ENCODE results near the gene UBA1. TPM values are rescaled to one million over a fixed set of nuclear protein-coding genes. Genes with fewer than 3 reads are reported as not detected.

UBA1 gene
- total RNA-seq, 2 experiments from 2014 or later = 243 to 246 TPM

- H3K4me3 Mint-ChIP-seq = no peak overlapping the region
- ChIA-PET POLR2A (no interaction called here), CTCF (no interaction called here)
- intact Hi-C loops (cut with micrococcal nuclease) = no loop called here
- H3K4me1 Mint-ChIP-seq (ENCODE audit: low read depth) = peaks cover 6% of the 10 kb centered on the region
- peaks cover 30% of the 10 kb centered on the region for H3K36me3 Mint-ChIP-seq (ENCODE audit: low read depth)
- no peak for TF ChIP-seq CTCF (IDR thresholded peaks at IDR 0.05)
- DNase-seq = no peak
- H3K27ac Mint-ChIP-seq = no peak overlapping the region
- no peaks in the 10 kb centered on the region for H3K9me3 Mint-ChIP-seq
- no peaks in the 10 kb centered on the region for H3K27me3 Mint-ChIP-seq
- ATAC-seq = no peak
These were observed 33.1 kb downstream of the UBA1 start for GRCh38 chrX:47226531-47227333.

GRCh38 chrX:47227334-47227583 lies 33.6 kb downstream of the UBA1 start:
- H3K27me3 Mint-ChIP-seq = no peaks in the 10 kb centered on the region
- no peak overlapping the region for H3K27ac Mint-ChIP-seq
- ChIA-PET CTCF (no interaction called here), POLR2A (interaction anchor here (2.4 kb wide), 1 partner anchor 9 kb away, joined by 12 read pairs; the partner anchor contains the start of gene CDK16)
- peaks cover 3% of the 10 kb centered on the region for H3K4me1 Mint-ChIP-seq (ENCODE audit: low read depth)
- no peaks in the 10 kb centered on the region for H3K9me3 Mint-ChIP-seq
- TF ChIP-seq CTCF (IDR thresholded peaks at IDR 0.05) = no peak
- intact Hi-C loops (cut with micrococcal nuclease) = no loop called here
- peaks cover 27% of the 10 kb centered on the region for H3K36me3 Mint-ChIP-seq (ENCODE audit: low read depth)
- ATAC-seq (no peak), DNase-seq (no peak)
- H3K4me3 Mint-ChIP-seq = no peak overlapping the region

- Mint-ChIP-seq H3K36me3 (ENCODE audit: low read depth) (peaks cover 27% of the 10 kb centered on the region), H3K27me3 (no peaks in the 10 kb centered on the region), H3K27ac (no peak overlapping the region), H3K4me3 (no peak overlapping the region), H3K9me3 (no peaks in the 10 kb centered on the region), H3K4me1 (ENCODE audit: low read depth) (peaks cover 2% of the 10 kb centered on the region)
- CTCF ChIA-PET = no interaction called here
- ATAC-seq = no peak
- DNase-seq = no peak
- TF ChIP-seq CTCF (IDR thresholded peaks at IDR 0.05) = no peak
- POLR2A ChIA-PET = interaction anchor here (0.6 to 2.4 kb wide), 4 partner anchors 8 to 113 kb away, joined by 3 to 12 read pairs (median 4); partner anchors contain the start of gene CDK16
- intact Hi-C loops (cut with micrococcal nuclease) = no loop called here
These were observed 35.1 kb downstream of the UBA1 start for GRCh38 chrX:47228550-47229270.

GRCh38 chrX:47229427-47229826 lies 35.8 kb downstream of the UBA1 start:
- no peaks in the 10 kb centered on the region for H3K9me3 Mint-ChIP-seq
- no peak for ATAC-seq
- intact Hi-C loops (cut with micrococcal nuclease) = no loop called here
- peaks cover 2% of the 10 kb centered on the region for H3K4me1 Mint-ChIP-seq (ENCODE audit: low read depth)
- CTCF ChIA-PET = no interaction called here
- no peak overlapping the region for H3K4me3 Mint-ChIP-seq
- H3K27ac Mint-ChIP-seq = no peak overlapping the region
- no peak for TF ChIP-seq CTCF (IDR thresholded peaks at IDR 0.05)
- H3K27me3 Mint-ChIP-seq = no peaks in the 10 kb centered on the region
- POLR2A ChIA-PET = interaction anchor here (0.6 to 2.4 kb wide), 4 partner anchors 8 to 113 kb away, joined by 3 to 12 read pairs (median 4); partner anchors contain the start of gene CDK16
- peaks cover 27% of the 10 kb centered on the region for H3K36me3 Mint-ChIP-seq (ENCODE audit: low read depth)
- DNase-seq = no peak
